ENCODE results near the gene USP24. TPM values are rescaled to one million over a fixed set of nuclear protein-coding genes. Genes with fewer than 3 reads are reported as not detected.

USP24 gene
- total RNA-seq, 1 donor from 2014 or later = 46.5 TPM

DNA sequence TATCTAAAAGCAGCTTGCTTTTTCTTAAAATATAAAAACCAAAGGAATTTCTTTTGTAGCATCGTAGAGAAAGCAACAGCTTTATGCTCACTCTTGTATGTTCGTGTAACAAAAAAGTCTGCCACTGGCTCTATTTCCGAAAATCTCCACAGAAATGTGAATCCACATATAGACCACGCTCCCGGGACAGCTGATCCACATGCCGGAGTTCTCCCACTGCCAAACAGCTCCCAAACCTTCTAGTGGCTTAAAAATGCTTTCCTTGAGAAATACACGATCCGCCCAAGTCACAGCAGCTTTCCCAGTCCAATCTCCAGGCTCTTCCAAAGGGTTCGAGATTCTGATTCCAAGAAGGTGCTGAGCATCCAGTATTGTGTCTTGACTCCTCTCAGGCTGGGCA lies 146.5 kb downstream of the USP24 start:
- no peak for DNase-seq (ENCODE audit: low read depth in 2 of 2)

GRCh38 chr1:55067914-55068313 lies 147.2 kb downstream of the USP24 start:
- DNase-seq (ENCODE audit: low read depth in 2 of 2) = no peak

DNA sequence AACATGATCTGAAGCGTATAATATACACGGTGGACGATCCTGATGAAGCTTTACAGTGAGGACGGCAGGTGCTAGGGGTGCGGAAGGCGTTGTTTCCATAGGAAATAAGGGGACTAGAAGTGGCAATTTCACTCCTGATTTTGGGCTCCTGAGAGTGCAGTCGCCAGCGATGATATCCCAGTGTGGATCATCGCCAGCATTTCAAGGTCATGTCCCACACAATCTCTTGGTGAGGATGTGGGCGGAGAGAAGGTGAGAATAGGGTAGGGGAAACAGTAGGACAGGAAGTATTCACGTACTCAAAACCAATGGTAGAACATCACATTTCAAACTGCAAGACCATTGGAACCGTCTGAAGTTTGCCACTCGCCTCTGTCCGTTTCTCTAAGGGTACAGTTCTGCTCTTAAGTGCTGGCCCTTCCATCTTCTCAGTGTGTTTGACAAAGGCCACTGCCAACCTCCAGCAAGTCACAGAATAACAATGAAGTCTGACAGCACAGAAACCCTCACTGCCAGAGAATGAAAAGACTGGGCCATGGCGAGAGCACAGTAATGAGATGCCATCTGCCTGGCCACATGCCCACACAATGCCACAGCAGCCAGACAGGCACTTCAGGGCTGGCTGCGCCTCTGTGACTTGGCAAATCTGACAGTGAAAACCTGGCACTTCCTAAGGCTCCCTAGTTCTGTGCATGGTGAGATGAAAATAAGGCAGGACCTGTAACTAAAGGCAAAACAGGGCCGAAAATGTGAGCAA lies 148.0 kb downstream of the USP24 start:
- DNase-seq (ENCODE audit: low read depth in 2 of 2) = no peak

DNA sequence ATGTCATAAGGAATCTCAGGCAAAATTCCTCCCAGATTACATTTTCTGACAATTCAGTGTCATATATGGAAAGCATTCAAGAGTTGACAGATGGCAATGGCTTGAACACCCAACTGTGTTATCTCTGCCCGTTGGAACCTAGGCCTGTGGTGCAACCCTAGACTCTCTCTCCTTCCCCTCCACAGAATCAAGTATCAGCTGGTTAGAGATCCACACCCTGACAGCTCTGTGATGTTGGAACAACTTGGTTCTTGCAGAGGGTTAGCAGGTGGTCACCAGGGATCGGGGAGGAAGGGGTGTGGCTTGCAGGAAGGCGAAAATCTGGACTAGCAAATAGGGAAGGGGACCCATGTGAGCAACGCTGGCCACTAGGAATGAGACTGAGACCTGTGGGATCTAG lies 149.5 kb downstream of the USP24 start:
- no peak for DNase-seq (ENCODE audit: low read depth in 2 of 2)

DNA sequence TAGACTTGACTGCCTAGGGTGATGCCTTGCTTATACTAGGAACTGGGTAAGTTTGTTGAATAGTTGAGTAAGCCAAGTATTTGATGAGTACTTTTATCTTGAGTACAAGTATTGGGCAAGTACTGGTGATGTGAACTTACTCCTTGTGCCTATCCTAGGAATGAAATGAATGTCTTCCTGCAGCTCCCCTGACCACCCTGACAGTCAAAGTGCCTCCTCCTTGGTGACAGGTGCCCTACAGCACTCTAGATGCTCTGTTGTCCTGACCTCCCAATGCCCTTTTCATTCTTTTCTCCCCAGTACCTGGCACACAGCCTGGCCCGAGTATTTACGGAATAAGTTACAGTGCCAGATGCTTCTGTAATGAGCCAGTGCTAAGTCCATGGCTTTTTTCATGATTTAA lies 150.3 kb downstream of the USP24 start:
- peak in 1 of 2 donors; percentile 21 for DNase-seq (ENCODE audit: low read depth in 2 of 2)

DNA sequence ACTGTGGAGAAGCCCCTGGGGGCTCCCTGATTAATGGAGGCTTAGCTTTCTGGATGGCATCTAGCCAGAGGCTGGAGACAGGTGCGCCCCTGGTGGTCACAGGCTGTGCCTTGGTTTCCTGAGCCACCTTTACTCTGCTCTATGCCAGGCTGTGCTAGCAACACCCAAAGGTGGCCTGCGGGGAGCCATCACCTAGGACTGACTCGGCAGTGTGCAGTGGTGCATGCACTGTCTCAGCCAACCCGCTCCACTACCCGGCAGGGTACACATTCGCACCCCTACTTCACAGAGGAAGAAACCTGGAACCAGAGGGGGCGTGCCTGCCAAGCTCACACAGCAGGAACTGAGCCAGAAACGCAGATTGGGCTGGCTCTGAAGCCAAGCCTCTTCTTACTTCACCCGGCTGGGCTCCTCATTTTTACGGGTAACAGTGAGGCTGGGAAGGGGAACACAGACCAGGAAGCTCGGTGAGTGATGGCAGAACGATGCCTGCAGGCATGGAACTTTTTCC lies 151.0 kb downstream of the USP24 start:
- DNase-seq (ENCODE audit: low read depth in 2 of 2) = no peak

DNA sequence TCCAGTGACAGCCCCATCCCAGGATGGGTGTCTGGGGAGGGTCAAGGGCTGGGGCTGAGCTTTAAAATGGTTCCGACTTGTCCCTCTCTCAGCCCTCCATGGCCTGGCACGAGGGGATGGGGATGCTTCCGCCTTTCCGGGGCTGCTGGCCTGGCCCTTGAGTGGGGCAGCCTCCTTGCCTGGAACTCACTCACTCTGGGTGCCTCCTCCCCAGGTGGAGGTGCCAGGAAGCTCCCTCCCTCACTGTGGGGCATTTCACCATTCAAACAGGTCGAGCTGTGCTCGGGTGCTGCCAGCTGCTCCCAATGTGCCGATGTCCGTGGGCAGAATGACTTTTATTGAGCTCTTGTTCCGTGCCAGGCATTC lies 151.6 kb downstream of the USP24 start:
- no peak for DNase-seq (ENCODE audit: low read depth in 2 of 2)

DNA sequence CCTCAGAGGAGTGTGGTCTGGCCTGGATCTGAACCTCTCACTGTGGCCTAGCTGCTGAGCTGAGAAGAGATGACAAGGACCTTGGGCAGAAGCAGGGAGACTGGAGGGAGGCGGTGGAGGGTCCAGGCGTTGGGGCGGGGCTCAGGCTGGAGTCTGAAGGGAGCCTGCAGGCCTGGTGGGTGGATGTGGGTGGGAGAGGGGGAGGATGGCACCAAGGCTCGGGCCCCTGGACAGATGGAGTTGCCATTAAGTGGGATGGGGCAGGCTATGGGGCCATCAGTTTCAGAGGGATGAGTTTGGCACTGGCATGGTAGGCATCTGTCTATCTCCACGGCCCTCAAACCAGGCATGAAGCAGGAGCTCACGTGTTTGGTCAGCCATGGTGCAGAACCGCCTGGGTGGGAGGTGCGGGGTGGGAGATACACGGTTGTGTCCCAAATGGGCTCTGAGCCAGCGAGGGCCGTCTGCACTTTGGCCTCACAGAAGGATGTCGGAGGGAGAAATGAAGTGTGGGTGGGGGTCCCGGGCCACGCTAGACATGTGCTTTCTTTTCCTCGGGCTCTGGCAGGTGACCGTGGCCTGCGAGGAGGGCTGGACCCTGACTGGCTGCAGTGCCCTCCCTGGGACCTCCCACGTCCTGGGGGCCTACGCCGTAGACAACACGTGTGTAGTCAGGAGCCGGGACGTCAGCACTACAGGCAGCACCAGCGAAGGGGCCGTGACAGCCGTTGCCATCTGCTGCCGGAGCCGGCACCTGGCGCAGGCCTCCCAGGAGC lies 152.2 kb downstream of the USP24 start:
- DNase-seq (ENCODE audit: low read depth in 2 of 2) = no peak

DNA sequence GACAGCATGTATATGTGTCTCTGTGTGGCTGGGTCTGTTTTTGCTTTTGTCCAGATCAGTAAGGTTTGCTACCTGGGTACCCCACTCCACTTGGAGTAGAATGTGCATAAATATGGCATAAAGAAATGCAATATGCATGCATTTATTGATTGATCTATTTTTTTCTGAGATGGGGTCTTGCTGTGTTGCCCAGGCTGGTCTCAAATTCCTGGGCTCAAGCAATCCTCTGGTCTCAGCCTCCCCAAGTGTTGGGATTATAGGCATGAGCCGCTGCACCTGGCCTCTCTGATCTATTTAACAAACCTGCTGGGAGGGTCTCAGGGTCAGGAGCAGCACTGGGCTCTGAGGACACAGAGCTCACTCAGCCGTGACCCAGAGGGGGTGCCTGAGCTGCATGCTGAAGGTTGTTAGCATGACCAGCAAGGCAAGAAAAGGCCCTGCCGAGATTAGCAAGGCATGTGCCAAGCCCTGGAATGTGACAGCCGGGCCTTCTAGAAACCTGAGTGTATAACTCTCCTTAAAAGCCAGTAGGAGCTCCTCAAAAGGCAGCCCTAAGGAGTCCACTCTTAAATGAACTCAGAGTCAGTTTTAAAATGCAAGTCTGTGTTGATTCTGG lies 153.3 kb downstream of the USP24 start:
- no peak for DNase-seq (ENCODE audit: low read depth in 2 of 2)

DNA sequence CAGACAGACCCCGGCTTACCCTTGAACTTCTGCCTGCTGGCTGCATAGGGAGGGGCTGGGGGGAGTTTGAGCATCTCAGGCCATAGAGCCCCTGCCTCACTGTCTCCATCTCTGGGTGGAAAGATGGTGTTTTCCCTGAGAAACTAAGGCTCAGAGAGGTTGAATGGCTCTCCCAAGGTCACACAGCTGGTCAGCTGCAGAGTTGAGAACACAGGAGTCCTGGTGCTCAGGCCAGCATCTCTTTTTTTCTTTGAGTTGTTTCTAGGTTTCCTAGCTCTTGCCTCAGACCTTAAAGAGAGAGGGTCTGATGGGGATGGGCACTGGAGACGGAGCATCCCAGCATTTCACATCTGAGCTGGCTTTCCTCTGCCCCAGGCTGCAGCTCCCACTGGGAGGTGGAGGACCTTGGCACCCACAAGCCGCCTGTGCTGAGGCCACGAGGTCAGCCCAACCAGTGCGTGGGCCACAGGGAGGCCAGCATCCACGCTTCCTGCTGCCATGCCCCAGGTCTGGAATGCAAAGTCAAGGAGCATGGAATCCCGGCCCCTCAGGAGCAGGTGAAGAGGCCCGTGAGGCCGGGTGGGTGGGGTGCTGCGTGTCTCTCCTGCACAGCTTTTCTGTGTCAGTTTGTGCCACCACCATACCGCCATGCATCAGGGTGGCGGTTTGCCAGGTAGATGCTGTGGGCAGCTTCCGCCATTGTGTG lies 154.0 kb downstream of the USP24 start:
- no peak for DNase-seq (ENCODE audit: low read depth in 2 of 2)

DNA sequence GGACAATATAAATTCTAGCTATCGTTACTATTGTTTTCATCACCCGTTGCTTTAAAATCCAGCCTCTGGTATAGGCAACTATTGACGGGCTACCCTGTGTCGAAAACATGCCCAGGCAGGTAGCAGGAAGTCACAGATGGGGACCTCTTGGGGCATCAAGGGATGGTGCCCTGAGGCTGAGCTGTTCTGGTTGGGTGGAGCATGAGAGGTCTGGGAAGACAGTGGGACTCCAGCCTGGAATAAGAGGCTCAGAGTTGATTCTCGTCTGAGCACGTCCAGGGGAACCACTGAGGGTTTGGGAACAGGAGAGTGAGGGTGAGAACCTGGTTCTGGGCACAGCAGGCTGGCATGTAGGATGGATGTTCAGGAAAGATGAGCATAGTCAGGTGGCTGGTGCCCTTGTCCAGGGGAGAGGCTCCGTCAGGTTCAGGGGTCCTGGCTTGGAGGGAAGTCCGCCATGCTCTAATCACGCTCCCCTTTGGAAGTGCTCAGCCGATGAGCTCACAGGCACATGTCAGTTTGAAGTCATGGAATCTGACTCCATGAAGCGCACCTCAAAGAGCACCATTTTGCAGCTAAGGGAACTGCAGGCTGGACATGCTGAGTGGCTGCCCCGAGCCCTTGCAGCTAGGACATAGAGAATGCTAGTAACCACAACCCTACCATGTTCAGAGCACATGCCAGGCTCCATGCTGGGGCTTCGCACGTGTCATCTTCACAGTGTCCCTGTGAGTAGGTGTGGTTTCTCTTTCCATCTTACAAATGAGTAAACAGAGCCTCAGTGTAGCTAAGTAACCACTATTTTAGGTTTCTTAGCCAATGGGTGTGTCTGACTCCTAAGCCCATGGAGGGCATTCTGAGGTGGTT lies 154.8 kb downstream of the USP24 start:
- no peak for DNase-seq (ENCODE audit: low read depth in 2 of 2)

- DNase-seq (ENCODE audit: low read depth in 2 of 2) = no peak
These were observed 155.6 kb downstream of the USP24 start for GRCh38 chr1:55059302-55060132.

DNA sequence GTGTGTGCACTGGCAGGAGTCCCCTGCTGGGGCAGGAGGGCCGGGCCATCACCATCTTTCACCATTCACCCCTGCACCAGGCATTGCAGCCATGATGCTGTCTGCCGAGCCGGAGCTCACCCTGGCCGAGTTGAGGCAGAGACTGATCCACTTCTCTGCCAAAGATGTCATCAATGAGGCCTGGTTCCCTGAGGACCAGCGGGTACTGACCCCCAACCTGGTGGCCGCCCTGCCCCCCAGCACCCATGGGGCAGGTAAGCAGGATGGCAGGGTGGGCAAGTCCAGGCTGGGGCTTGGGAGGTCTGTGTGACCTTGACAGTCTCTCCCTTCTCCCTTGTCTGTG lies 157.2 kb downstream of the USP24 start:
- DNase-seq (ENCODE audit: low read depth in 2 of 2) = no peak

GRCh38 chr1:55057270-55057955 lies 157.8 kb downstream of the USP24 start:
- DNase-seq (ENCODE audit: low read depth in 2 of 2) = no peak

DNA sequence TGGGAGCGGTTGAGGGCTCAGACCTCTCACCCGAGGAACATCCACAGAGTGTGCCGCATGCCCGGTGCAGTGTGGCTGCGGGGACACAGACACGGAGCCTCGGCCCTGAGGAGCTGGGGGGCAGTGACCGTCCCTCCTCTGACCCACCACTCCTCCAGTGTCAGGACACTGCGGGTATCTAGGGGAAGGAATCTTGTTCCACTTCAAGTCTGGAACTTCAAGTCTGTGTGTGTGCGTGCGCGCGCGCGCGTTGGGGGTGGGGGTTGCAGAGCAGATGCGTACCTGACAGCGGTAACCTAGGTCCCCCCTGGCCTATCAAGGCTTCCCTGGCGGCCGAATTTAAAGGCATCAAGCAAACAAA lies 158.6 kb downstream of the USP24 start:
- DNase-seq (ENCODE audit: low read depth in 2 of 2) = no peak

GRCh38 chr1:55055951-55056631 lies 159.1 kb downstream of the USP24 start:
- DNase-seq (ENCODE audit: low read depth in 2 of 2) = no peak

DNA sequence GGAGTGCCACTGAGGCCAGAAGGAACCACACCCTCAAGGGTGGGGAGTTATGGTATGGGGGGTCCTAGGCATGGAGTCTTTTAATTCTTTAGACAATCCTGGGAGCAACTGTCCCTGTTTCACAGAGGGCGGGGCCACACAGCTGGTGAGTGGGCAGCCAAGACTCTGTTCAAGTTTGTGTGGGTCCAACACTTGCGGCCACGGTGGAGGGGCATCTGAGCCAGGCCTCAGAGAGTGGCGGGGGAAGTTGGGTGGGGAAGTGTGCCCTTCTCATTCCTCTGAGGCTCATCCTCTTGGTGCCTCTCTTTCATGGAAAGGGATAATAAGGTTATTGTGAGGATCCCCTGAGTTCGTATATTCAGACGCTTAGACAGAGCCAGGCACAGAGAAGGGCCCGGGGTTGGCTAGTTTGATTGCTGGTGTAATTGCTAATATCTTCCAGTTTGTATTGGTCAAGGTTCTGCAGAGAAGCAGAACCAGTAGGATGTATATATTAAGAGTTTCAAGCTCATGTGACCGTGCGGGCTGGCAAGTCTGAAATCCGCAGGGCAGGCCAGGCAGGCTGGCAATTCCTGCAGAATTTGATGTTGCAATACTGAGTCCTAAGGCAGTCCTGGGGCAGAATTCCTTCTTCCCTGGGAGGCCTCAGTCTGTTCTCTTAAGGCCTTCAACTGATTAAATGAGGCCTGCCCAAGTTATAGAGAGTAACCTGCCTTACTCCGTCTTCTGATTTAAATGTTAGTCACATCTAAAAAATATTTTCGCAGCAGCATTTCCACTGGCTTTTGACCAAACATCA lies 159.9 kb downstream of the USP24 start:
- DNase-seq (ENCODE audit: low read depth in 2 of 2) = no peak

GRCh38 chr1:55054396-55054795 lies 160.8 kb downstream of the USP24 start:
- DNase-seq (ENCODE audit: low read depth in 2 of 2) = no peak
